Suprapubic skin (tissue), 4 donors: ENCODE results near the gene NLGN2. TPM values are rescaled to one million over a fixed set of nuclear protein-coding genes. Genes with fewer than 3 reads are reported as not detected.

Source experiments
- DNase-seq, 2 donors: peaks; one replicate each; pipeline ENCODE4 v3.0.0-alpha.2; 2019; ENCODE audit warnings: low spot score in 2 of 2
- H3K27ac ChIP-seq: fragments of 200-600 bp; sonication (generic); one replicate; pipeline ENCODE4 v1.5.1; 2019
- H3K27me3 ChIP-seq: fragments of 200-600 bp; sonication (generic); one replicate; pipeline ENCODE4 v1.5.1; 2019
- H3K36me3 ChIP-seq: fragments of 200-600 bp; sonication (generic); one replicate; pipeline ENCODE4 v1.5.1; 2019
- H3K4me1 ChIP-seq: fragments of 200-600 bp; sonication (generic); one replicate; pipeline ENCODE4 v1.5.1; 2019
- H3K4me3 ChIP-seq: fragments of 200-600 bp; sonication (generic); one replicate; pipeline ENCODE4 v1.5.1; 2019; ENCODE audit warnings: mild to moderate bottlenecking
- H3K9me3 ChIP-seq: fragments of 200-600 bp; sonication (generic); one replicate; pipeline ENCODE4 v1.5.1; 2019
- CTCF ChIP-seq, 2 donors: fragments of 200-600 bp in 1 of 2; fragments of 450-650 bp in 1 of 2; sonication (generic) in 1 of 2; IDR thresholded peaks; one replicate each; pipeline ENCODE4 v1.5.1; 2016 to 2019; ENCODE audit warnings: antibody characterized with exemption in 2 of 2, mild to moderate bottlenecking in 1 of 2, moderate library complexity in 1 of 2
- EP300 ChIP-seq: sonication (generic); formaldehyde crosslinking; IDR thresholded peaks from one replicate; pipeline ENCODE4 v1.6.1; 2017; ENCODE audit warnings: antibody characterized with exemption
- POLR2A ChIP-seq, 2 donors: fragments of 450-650 bp; IDR thresholded peaks; one replicate each; pipeline ENCODE4 v1.6.1; 2017; ENCODE audit warnings: antibody characterized with exemption in 2 of 2, mild to moderate bottlenecking in 2 of 2, moderate library complexity in 2 of 2
- POLR2AphosphoS5 ChIP-seq, 3 donors: sonication (generic); formaldehyde crosslinking; IDR thresholded peaks; one replicate each; pipeline ENCODE4 v1.6.1; 2017; ENCODE audit warnings: antibody characterized with exemption in 3 of 3
- WGBS: methylation state at CpG from one replicate; pipeline ENCODE4 v1.1.5; 2018; 5-methylcytosine and 5-hydroxymethylcytosine counted together
- total RNA-seq, 4 donors: library from RNA; depleted of rRNA; stranded (reverse); fragments of >200 nt; gene quantifications; one replicate each; pipeline ENCODE4 v1.1.0, GENCODE V29; 2016

The NLGN2 gene
- total RNA-seq, 4 donors from 2014 or later, result 5.9 to 17.9 (median 8.1) TPM

DNA sequence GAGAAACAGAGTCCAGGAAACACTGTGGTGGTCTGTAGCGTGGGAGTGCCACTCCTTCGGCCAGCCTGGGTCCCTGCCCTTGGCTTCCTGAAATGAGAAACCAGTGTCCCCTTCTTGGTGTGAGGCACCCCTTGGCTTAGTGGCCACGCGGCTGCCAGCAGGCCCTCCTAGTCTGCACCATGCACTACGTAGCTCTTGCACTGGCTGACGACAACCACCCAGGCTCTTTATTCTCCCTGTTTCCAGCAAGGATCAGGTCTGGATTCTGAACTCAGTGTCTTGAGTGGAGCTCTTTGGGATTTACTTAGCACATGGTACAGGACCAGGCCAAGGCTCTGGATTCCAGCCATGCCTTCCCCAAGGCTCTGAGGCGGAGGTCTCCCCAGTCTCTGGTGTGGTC, 19.9 kb downstream of the NLGN2 start:
- Histone ChIP-seq H3K9me3 (no peaks in the 10 kb centered on the region), H3K27ac (no peak overlapping the region), H3K4me3 (no peak overlapping the region), H3K4me1 (no peaks in the 10 kb centered on the region), H3K27me3 (no peaks in the 10 kb centered on the region), H3K36me3 (no peaks in the 10 kb centered on the region)
- no peak for DNase-seq
- TF ChIP-seq CTCF (IDR thresholded peaks at IDR 0.05) (no peak), EP300 (no peak), POLR2A (IDR thresholded peaks at IDR 0.05) (no peak), POLR2AphosphoS5 (IDR thresholded peaks at IDR 0.05) (no peak)
- WGBS, result 94% methylated on average over 7 of the region's 7 CpGs

- H3K36me3 ChIP-seq, result no peaks in the 10 kb centered on the region
- H3K9me3 ChIP-seq, result no peaks in the 10 kb centered on the region
- H3K4me3 ChIP-seq, result no peak within 1 kb of the TSS
- DNase-seq, result no peak
- no peaks in the 10 kb centered on the region for H3K4me1 ChIP-seq
- no peak within 1 kb of the TSS for H3K27ac ChIP-seq
- WGBS, result 82% methylated on average over 5 of the region's 5 CpGs
- no peaks in the 10 kb centered on the region for H3K27me3 ChIP-seq
- TF ChIP-seq POLR2A (IDR thresholded peaks at IDR 0.05) (no peak), EP300 (no peak), POLR2AphosphoS5 (IDR thresholded peaks at IDR 0.05) (no peak), CTCF (IDR thresholded peaks at IDR 0.05) (no peak)
Measured at GRCh38 chr17:7428557-7428956, 20.9 kb downstream of the NLGN2 start, which contains the start of gene SPEM3. SPEM3 (plus strand) TSS chr17:7428857; CDS start chr17:7428903, 46 bp downstream.

DNA sequence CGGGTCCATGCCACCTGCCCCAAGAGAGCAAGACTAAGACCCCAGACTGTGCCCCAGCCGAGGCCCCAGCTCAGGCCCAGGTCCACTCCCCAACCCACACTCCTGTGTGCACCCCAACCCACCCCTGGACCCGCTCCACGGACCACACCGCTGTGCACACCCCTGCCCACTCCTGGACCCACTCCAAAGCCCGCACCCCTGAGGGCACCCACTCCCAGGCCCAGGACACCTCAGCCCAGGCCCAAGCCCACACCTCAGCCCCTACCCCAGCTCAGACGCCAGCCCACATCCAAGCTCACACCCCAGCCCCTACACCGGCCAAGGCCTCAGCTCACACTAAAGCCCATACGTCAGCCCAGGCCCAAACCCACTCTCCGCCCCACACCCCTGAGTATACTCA, 22.1 kb downstream of the NLGN2 start:
- H3K27ac ChIP-seq, result no peak overlapping the region
- TF ChIP-seq CTCF (IDR thresholded peaks at IDR 0.05) (no peak), EP300 (no peak), POLR2AphosphoS5 (IDR thresholded peaks at IDR 0.05) (no peak), POLR2A (IDR thresholded peaks at IDR 0.05) (no peak)
- no peaks in the 10 kb centered on the region for H3K36me3 ChIP-seq
- DNase-seq, result no peak
- H3K4me3 ChIP-seq, result no peak overlapping the region
- H3K4me1 ChIP-seq, result no peaks in the 10 kb centered on the region
- no peaks in the 10 kb centered on the region for H3K9me3 ChIP-seq
- 96% methylated on average over 7 of the region's 10 CpGs for WGBS
- H3K27me3 ChIP-seq, result no peaks in the 10 kb centered on the region

DNA sequence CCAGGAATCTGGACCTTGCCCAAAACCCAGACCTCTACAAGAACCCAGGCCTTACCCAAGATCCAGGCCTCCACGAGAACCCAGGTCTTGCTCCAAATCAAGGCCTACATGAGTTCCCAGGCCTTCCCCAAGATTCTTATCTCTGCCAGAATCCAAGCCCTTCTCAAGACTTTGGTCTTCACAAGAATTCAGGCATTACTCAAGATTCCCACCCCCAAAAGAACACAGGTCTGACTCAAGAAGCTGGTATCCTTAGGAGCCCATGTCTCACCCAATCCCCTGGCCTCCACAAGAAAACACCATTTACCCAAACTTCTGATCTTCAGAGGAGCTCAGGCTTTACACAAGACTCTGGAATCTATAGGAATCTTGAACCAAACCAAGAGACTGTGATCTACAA, 23.6 kb downstream of the NLGN2 start:
- Histone ChIP-seq H3K27me3 (no peaks in the 10 kb centered on the region), H3K36me3 (no peaks in the 10 kb centered on the region), H3K4me3 (no peak overlapping the region), H3K9me3 (no peaks in the 10 kb centered on the region), H3K4me1 (peaks cover 10% of the 10 kb centered on the region), H3K27ac (no peak overlapping the region)
- DNase-seq, result no peak
- TF ChIP-seq CTCF (IDR thresholded peaks at IDR 0.05) (no peak), POLR2A (IDR thresholded peaks at IDR 0.05) (no peak), EP300 (no peak), POLR2AphosphoS5 (IDR thresholded peaks at IDR 0.05) (no peak)
- WGBS, result 100% methylated on average over 1 of the region's 1 CpG

- no peak overlapping the region for H3K27ac ChIP-seq
- no peak for DNase-seq
- no peak for TF ChIP-seq EP300
- no peak for TF ChIP-seq CTCF (IDR thresholded peaks at IDR 0.05)
- TF ChIP-seq POLR2AphosphoS5 (IDR thresholded peaks at IDR 0.05), result no peak
- no peak for TF ChIP-seq POLR2A (IDR thresholded peaks at IDR 0.05)
- H3K4me1 ChIP-seq, result peaks cover 21% of the 10 kb centered on the region
- no peaks in the 10 kb centered on the region for H3K36me3 ChIP-seq
- WGBS, result 94% methylated on average over 11 of the region's 11 CpGs
- no peak overlapping the region for H3K4me3 ChIP-seq
- H3K27me3 ChIP-seq, result no peaks in the 10 kb centered on the region
- H3K9me3 ChIP-seq, result no peaks in the 10 kb centered on the region
Measured at GRCh38 chr17:7432296-7432695, 24.7 kb downstream of the NLGN2 start.
